ENCODE data around the gene HAPSTR1. TPM values are rescaled to one million over a fixed set of nuclear protein-coding genes. Genes with fewer than 3 reads are reported as not detected.

Gene HAPSTR1
- polyA plus RNA-seq, 1 donor (not counting 4 experiments of a cell fraction or from before 2014, with no cell fraction given): 46.5 TPM

- TF ChIP-seq EZH2 (IDR thresholded peaks at IDR 0.05; ENCODE audit: low read length) (no peak), CTCF (optimal IDR thresholded peaks at IDR 0.05 in 1 of 3, IDR thresholded peaks at IDR 0.05 in 1 of 3, conservative IDR thresholded peaks at IDR 0.05 in 1 of 3; ENCODE audit: extremely low read depth in 1 of 3, insufficient read depth in 2 of 3, low read length in 3 of 3) (no peak)
- peak overlapping the region; percentile 6 for H3K9ac ChIP-seq (ENCODE audit: control insufficient read depth, extremely low read depth, insufficient read depth, low read length)
- H3K9me1 ChIP-seq (ENCODE audit: control insufficient read depth, extremely low read depth, insufficient read depth, low read length): no peaks in the 10 kb centered on the region
- no peak overlapping the region for H2AFZ ChIP-seq (ENCODE audit: control insufficient read depth, low read length)
- H3K36me3 ChIP-seq (ENCODE audit: control insufficient read depth in 2 of 2, extremely low read depth in 1 of 2, insufficient read depth in 2 of 2, low read length in 2 of 2): peaks cover 19 to 47% of the 10 kb centered on the region in 2 experiments
- H3K4me1 ChIP-seq (ENCODE audit: control insufficient read depth, extremely low read depth, insufficient read depth, low read length): peaks cover 78% of the 10 kb centered on the region
- H3K79me2 ChIP-seq (ENCODE audit: control insufficient read depth, insufficient read depth, low read length): peaks cover 100% of the 10 kb centered on the region
- peak overlapping the region; percentile 45 for H3K4me2 ChIP-seq (ENCODE audit: control insufficient read depth, extremely low read depth, insufficient read depth, low read depth, low read length)
- dilution Hi-C loops (cut with MboI; ENCODE audit: extremely low pct_ligation_motif_present, low sequenced_read_pairs): no loop called here
- no peak for DNase-seq (ENCODE audit: low read depth, low spot score)
- H3K4me3 ChIP-seq (ENCODE audit: control insufficient read depth in 2 of 3, extremely low read depth in 1 of 3, insufficient read depth in 2 of 3, low read depth in 1 of 3, low read length in 3 of 3): no peak overlapping the region
- H3K9me3 ChIP-seq (ENCODE audit: control insufficient read depth, low read depth, low read length): no peaks in the 10 kb centered on the region
- H3K27me3 ChIP-seq (ENCODE audit: control insufficient read depth, extremely low read depth, insufficient read depth, low read length): no peaks in the 10 kb centered on the region
- peaks cover 64% of the 10 kb centered on the region for H4K20me1 ChIP-seq (ENCODE audit: control insufficient read depth, extremely low read depth, insufficient read depth, low read length)
- H3K27ac ChIP-seq (ENCODE audit: control insufficient read depth, insufficient read depth, low read length): no peak overlapping the region
- no peak for FAIRE-seq
Measured at GRCh38 chr16:9097266-9098219, 6.1 kb downstream of the HAPSTR1 start.

GRCh38 chr16:9098377-9099090, 7.1 kb downstream of the HAPSTR1 start:
- peak overlapping the region in 1 of 3 experiments; percentile 12 for H3K4me3 ChIP-seq (ENCODE audit: control insufficient read depth in 2 of 3, extremely low read depth in 1 of 3, insufficient read depth in 2 of 3, low read depth in 1 of 3, low read length in 3 of 3)
- DNase-seq (ENCODE audit: low read depth, low spot score): no peak
- no peak overlapping the region for H2AFZ ChIP-seq (ENCODE audit: control insufficient read depth, low read length)
- H4K20me1 ChIP-seq (ENCODE audit: control insufficient read depth, extremely low read depth, insufficient read depth, low read length): peaks cover 73% of the 10 kb centered on the region
- H3K4me2 ChIP-seq (ENCODE audit: control insufficient read depth, extremely low read depth, insufficient read depth, low read depth, low read length): peak overlapping the region; percentile 64
- H3K36me3 ChIP-seq (ENCODE audit: control insufficient read depth in 2 of 2, extremely low read depth in 1 of 2, insufficient read depth in 2 of 2, low read length in 2 of 2): peaks cover 20 to 51% of the 10 kb centered on the region in 2 experiments
- dilution Hi-C loops (cut with MboI; ENCODE audit: extremely low pct_ligation_motif_present, low sequenced_read_pairs): no loop called here
- peaks cover 83% of the 10 kb centered on the region for H3K4me1 ChIP-seq (ENCODE audit: control insufficient read depth, extremely low read depth, insufficient read depth, low read length)
- no peaks in the 10 kb centered on the region for H3K9me3 ChIP-seq (ENCODE audit: control insufficient read depth, low read depth, low read length)
- no peak overlapping the region for H3K9ac ChIP-seq (ENCODE audit: control insufficient read depth, extremely low read depth, insufficient read depth, low read length)
- no peak for FAIRE-seq
- TF ChIP-seq CTCF (optimal IDR thresholded peaks at IDR 0.05 in 1 of 3, IDR thresholded peaks at IDR 0.05 in 1 of 3, conservative IDR thresholded peaks at IDR 0.05 in 1 of 3; ENCODE audit: extremely low read depth in 1 of 3, insufficient read depth in 2 of 3, low read length in 3 of 3) (no peak), EZH2 (IDR thresholded peaks at IDR 0.05; ENCODE audit: low read length) (no peak)
- no peaks in the 10 kb centered on the region for H3K9me1 ChIP-seq (ENCODE audit: control insufficient read depth, extremely low read depth, insufficient read depth, low read length)
- H3K79me2 ChIP-seq (ENCODE audit: control insufficient read depth, insufficient read depth, low read length): peaks cover 100% of the 10 kb centered on the region
- H3K27me3 ChIP-seq (ENCODE audit: control insufficient read depth, extremely low read depth, insufficient read depth, low read length): no peaks in the 10 kb centered on the region
- H3K27ac ChIP-seq (ENCODE audit: control insufficient read depth, insufficient read depth, low read length): peak overlapping the region; percentile 52
